Liver (tissue), 9 donors: ENCODE data around the gene PCBD1. TPM values are rescaled to one million over a fixed set of nuclear protein-coding genes. Genes with fewer than 3 reads are reported as not detected.
"Not testable (repeated sequence)": the region's sequence is repeated elsewhere in the genome, so short reads cannot be mapped to it uniquely, and the experiment has no call there.

Source experiments
- DNase-seq: peaks from one replicate; pipeline ENCODE4 v3.0.0-alpha.2; 2017; ENCODE audit warnings: low spot score
- H3K27ac ChIP-seq, 2 donors: one replicate each; pipeline ENCODE4 v1.7.0; 2013; ENCODE audit warnings: inconsistent platforms in 2 of 2, low read length in 2 of 2, control low read depth in 1 of 2, low read depth in 1 of 2, mild to moderate bottlenecking in 1 of 2
- H3K27me3 ChIP-seq, 4 donors: one replicate each; pipeline versions ENCODE4 v1.6.1 to v1.7.0; 2013; ENCODE audit warnings: low read length in 3 of 4, inconsistent platforms in 1 of 4, mild to moderate bottlenecking in 1 of 4, moderate library complexity in 1 of 4; ENCODE audit not compliant: control insufficient read depth in 4 of 4, insufficient read depth in 4 of 4
- H3K36me3 ChIP-seq, 4 donors: one replicate each; pipeline versions ENCODE4 v1.6.1 to v1.7.0; 2013; ENCODE audit warnings: low read length in 3 of 4, mild to moderate bottlenecking in 3 of 4, low read depth in 1 of 4, moderate library complexity in 1 of 4; ENCODE audit not compliant: control insufficient read depth in 4 of 4, insufficient read depth in 3 of 4
- H3K4me1 ChIP-seq, 4 donors: one replicate each; pipeline versions ENCODE4 v1.6.1 to v1.7.0; 2013; ENCODE audit warnings: low read length in 3 of 4, mild to moderate bottlenecking in 3 of 4, moderate library complexity in 1 of 4; ENCODE audit not compliant: control insufficient read depth in 4 of 4, insufficient read depth in 4 of 4
- H3K4me3 ChIP-seq, 3 donors: one replicate each; pipeline versions ENCODE4 v1.6.1 to v1.7.0; 2013; ENCODE audit warnings: low read length in 3 of 3, control low read depth in 1 of 3, low read depth in 1 of 3, mild to moderate bottlenecking in 1 of 3
- H3K9ac ChIP-seq, 2 donors: one replicate each; pipeline ENCODE4 v1.7.0; 2013; ENCODE audit warnings: low read length in 2 of 2, mild to moderate bottlenecking in 2 of 2, moderate library complexity in 2 of 2, control low read depth in 1 of 2, low read depth in 1 of 2
- H3K9me3 ChIP-seq, 4 donors: one replicate each; pipeline versions ENCODE4 v1.6.1 to v1.7.0; 2013; ENCODE audit warnings: low read length in 3 of 4; ENCODE audit not compliant: control insufficient read depth in 4 of 4
- CTCF ChIP-seq: fragments of 150-350 bp; IDR thresholded peaks from 2 replicates; pipeline ENCODE4 v1.5.1; 2017; ENCODE audit warnings: improper control_type of control experiment, low read depth, low read length; ENCODE audit not compliant: missing input control
- FOXA1 ChIP-seq: IDR thresholded peaks from 2 replicates; pipeline ENCODE4 v1.6.1; 2016; ENCODE audit warnings: antibody characterized with exemption
- GABPA ChIP-seq, 2 donors: IDR thresholded peaks in 1 of 2; conservative IDR thresholded peaks in 1 of 2; 2 replicates each; pipeline ENCODE4 v1.6.1; 2016; ENCODE audit warnings: antibody characterized with exemption in 2 of 2, mild to moderate bottlenecking in 1 of 2, moderate library complexity in 1 of 2
- HNF4G ChIP-seq: IDR thresholded peaks from 2 replicates; pipeline ENCODE4 v1.6.1; 2016; ENCODE audit warnings: antibody characterized with exemption
- MAX ChIP-seq: IDR thresholded peaks from 2 replicates; pipeline ENCODE4 v1.6.1; 2016; ENCODE audit warnings: antibody characterized with exemption
- REST ChIP-seq: IDR thresholded peaks from 2 replicates; pipeline ENCODE4 v1.6.1; 2016; ENCODE audit warnings: antibody characterized with exemption, mild to moderate bottlenecking
- RXRA ChIP-seq, 2 donors: IDR thresholded peaks; 2 replicates each; pipeline ENCODE4 v1.6.1; 2017 to 2018; ENCODE audit warnings: antibody characterized with exemption in 2 of 2, mild to moderate bottlenecking in 1 of 2
- SP1 ChIP-seq: IDR thresholded peaks from 2 replicates; pipeline ENCODE4 v1.6.1; 2018; ENCODE audit warnings: antibody characterized with exemption, mild to moderate bottlenecking
- ZBTB33 ChIP-seq: IDR thresholded peaks from 2 replicates; pipeline ENCODE4 v1.6.1; 2016; ENCODE audit warnings: antibody characterized with exemption
- WGBS: extraction: QIAGEN DNeasy Blood & Tissue Kit; methylation state at CpG from one replicate; pipeline ENCODE4 v1.1.7; 2013; 5-methylcytosine and 5-hydroxymethylcytosine counted together
- polyA plus RNA-seq, 2 donors: library from polyadenylated mRNA; stranded (reverse) in 1 of 2; unstranded in 1 of 2; fragments of 200-250 nt in 1 of 2; fragments of >200 nt in 1 of 2; fragmentation: Nextera tagmentation in 1 of 2; extraction: Ambion mirVana in 1 of 2; gene quantifications; one replicate each; pipeline versions ENCODE4 v1.2.1 to v1.2.3, GENCODE V29; 2013 to 2015
- total RNA-seq, 2 donors: library from RNA; depleted of rRNA; stranded (reverse); fragments of >200 nt; gene quantifications; one replicate each; pipeline ENCODE4 v1.2.3, GENCODE V29; 2014
- donor health status: healthy.
- donor health status: healthy.
- donor health status: healthy.
- donor health status: healthy.
- donor health status: healthy.

PCBD1 gene
- total and polyA plus RNA-seq, 4 donors: 72.0 to 458 (median 171) TPM

- H3K4me3 ChIP-seq: no peak overlapping the region
- no peak overlapping the region for H3K27ac ChIP-seq
- H3K9ac ChIP-seq: no peak overlapping the region
- H3K27me3 ChIP-seq: no peaks in the 10 kb centered on the region
- TF ChIP-seq FOXA1 (no peak), MAX (no peak), GABPA (IDR thresholded peaks at IDR 0.05 in 1 of 2, conservative IDR thresholded peaks at IDR 0.05 in 1 of 2) (no peak), ZBTB33 (no peak), HNF4G (no peak), REST (no peak), CTCF (no peak), RXRA (IDR thresholded peaks at IDR 0.05) (no peak)
- no peak for DNase-seq
- H3K9me3 ChIP-seq: no peaks in the 10 kb centered on the region
- peaks cover 8 to 11% (median 11%) of the 10 kb centered on the region in 4 donors for H3K36me3 ChIP-seq
- peaks cover 1 to 16% (median 11%) of the 10 kb centered on the region in 4 donors for H3K4me1 ChIP-seq
- 92% methylated on average over 1 of the region's 1 CpG for WGBS
Measured at GRCh38 chr10:70864935-70865334, 23.4 kb downstream of the PCBD1 start.

GRCh38 chr10:70863470-70864160 is 24.8 kb downstream of the PCBD1 start:
- peaks cover 8 to 19% (median 14%) of the 10 kb centered on the region in 4 donors for H3K36me3 ChIP-seq
- no peak overlapping the region for H3K9ac ChIP-seq
- no peaks in the 10 kb centered on the region for H3K9me3 ChIP-seq
- H3K4me3 ChIP-seq: no peak overlapping the region
- H3K27ac ChIP-seq: no peak overlapping the region
- peaks cover 1 to 16% (median 11%) of the 10 kb centered on the region in 4 donors for H3K4me1 ChIP-seq
- no peak for TF ChIP-seq SP1
- H3K27me3 ChIP-seq: no peaks in the 10 kb centered on the region
- no peak for DNase-seq

- Histone ChIP-seq H3K36me3 (peaks cover 8 to 28% (median 19%) of the 10 kb centered on the region in 4 donors), H3K4me1 (peaks cover 1 to 16% (median 11%) of the 10 kb centered on the region in 4 donors)
- H3K9ac ChIP-seq, H3K27ac ChIP-seq, H3K27me3 ChIP-seq, H3K4me3 ChIP-seq, H3K9me3 ChIP-seq, DNase-seq: not testable (repeated sequence)
- 97% methylated on average over 42 of the region's 42 CpGs for WGBS
Measured at GRCh38 chr10:70861495-70862197, 26.7 kb downstream of the PCBD1 start.
